ENCODE results near the gene LDLRAD1. TPM values are rescaled to one million over a fixed set of nuclear protein-coding genes. Genes with fewer than 3 reads are reported as not detected.

The LDLRAD1 gene
- total and polyA plus RNA-seq, 10 of the 15 experiments (the other 5 are each of a cell fraction or from before 2014, with no cell fraction given): not detected

DNA sequence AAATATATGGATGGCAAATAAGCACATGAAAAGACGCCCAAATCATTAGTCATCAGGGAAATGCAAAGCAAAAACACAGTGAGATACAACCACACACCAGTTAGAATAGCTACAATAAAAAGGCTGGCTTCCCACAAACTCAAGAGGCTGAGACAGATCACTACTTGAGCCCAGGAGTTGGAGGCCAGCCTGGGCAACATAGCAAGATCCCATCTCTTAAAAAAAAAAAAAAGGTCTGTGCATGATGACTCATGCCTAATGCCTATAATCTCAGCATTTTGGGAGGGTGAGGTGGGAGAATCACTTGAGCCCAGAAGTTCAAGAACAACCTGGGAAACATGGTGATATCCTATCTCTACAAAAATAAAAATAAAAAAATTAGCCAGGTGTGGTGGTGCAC is 19.8 kb downstream of the LDLRAD1 start (continued):
- TF ChIP-seq, protein P1, sequence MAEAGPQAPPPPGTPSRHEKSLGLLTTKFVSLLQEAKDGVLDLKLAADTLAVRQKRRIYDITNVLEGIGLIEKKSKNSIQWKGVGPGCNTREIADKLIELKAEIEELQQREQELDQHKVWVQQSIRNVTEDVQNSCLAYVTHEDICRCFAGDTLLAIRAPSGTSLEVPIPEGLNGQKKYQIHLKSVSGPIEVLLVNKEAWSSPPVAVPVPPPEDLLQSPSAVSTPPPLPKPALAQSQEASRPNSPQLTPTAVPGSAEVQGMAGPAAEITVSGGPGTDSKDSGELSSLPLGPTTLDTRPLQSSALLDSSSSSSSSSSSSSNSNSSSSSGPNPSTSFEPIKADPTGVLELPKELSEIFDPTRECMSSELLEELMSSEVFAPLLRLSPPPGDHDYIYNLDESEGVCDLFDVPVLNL (IDR thresholded peaks at IDR 0.05; ENCODE audit: low read depth, low read length): no peak
- TF ChIP-seq NBN (IDR thresholded peaks at IDR 0.05): no peak
- no peak for TF ChIP-seq RFX5 (IDR thresholded peaks at IDR 0.05; ENCODE audit: low read depth, low read length)

DNA sequence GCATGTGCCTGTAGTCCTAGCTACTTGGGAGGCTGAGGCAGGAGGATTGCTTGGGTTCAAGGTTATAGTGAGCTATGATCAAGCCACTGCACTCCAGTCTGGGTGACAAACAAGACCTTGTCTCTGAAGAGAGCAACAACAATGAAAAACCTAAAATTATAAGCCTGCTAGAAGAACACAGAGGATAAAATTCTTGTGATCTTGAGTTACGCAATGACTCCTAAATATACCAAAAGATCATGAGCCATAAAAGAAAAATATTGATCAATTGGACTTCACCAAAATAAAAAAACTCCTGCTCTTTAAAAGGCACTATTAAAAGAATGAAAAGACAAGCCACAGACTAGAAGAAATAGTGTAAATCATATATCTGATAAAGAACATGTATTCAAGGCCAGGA is 22.3 kb downstream of the LDLRAD1 start:
- H3K36me3 ChIP-seq (ENCODE audit: control insufficient read depth in 2 of 2, insufficient read depth in 2 of 2, low read length in 1 of 2): no peaks in the 10 kb centered on the region
- ChIA-PET SMC1A (ENCODE audit: uncharacterized antibody, unreplicated experiment) (no interaction called here), CTCF (no interaction called here), RAD21 (ENCODE audit: unreplicated experiment) (no interaction called here), POLR2A (no interaction called here)
- no TSS peak for BruUV-seq (replicated peaks)
- DNase-seq (ENCODE audit: low read depth, low spot score) (no peak), FAIRE-seq (no peak), ATAC-seq (no peak)
- H3K4me1 ChIP-seq (ENCODE audit: control insufficient read depth, insufficient read depth, low read length): no peaks in the 10 kb centered on the region
- H4K20me1 ChIP-seq (ENCODE audit: control insufficient read depth, insufficient read depth): no peaks in the 10 kb centered on the region
- intact Hi-C loops (cut with micrococcal nuclease; ENCODE audit: unreplicated experiment): no loop called here
- no peak overlapping the region for H3K9ac ChIP-seq (ENCODE audit: control insufficient read depth, insufficient read depth, low read length)
- no peak overlapping the region for H3K4me2 ChIP-seq (ENCODE audit: control insufficient read depth, insufficient read depth)
- no peak overlapping the region for H2AFZ ChIP-seq (ENCODE audit: control insufficient read depth, low read depth, low read length)
- in situ Hi-C loops (cut with MboI): no loop called here
- peaks cover 2% of the 10 kb centered on the region; the same call in 1 of the 3 replicates for H3K9me3 ChIP-seq (replicated peaks; ENCODE audit: control insufficient read depth, insufficient read depth, low read length)
- 76% methylated on average over 1 of the region's 1 CpG for WGBS (ENCODE audit: insufficient coverage, insufficient replicate concordance, low lambda C conversion rate, missing lambda C conversion rate)
- H3K27me3 ChIP-seq (replicated peaks in 1 of 2; ENCODE audit: control insufficient read depth in 2 of 2, insufficient read depth in 2 of 2, low read length in 1 of 2): no peaks in the 10 kb centered on the region
- H3K4me3 ChIP-seq: no peak overlapping the region
- H3K79me2 ChIP-seq (ENCODE audit: control insufficient read depth, insufficient read depth, low read length): no peaks in the 10 kb centered on the region
- no peak overlapping the region for H3K27ac ChIP-seq (ENCODE audit: control insufficient read depth, insufficient read depth)
- TF ChIP-seq HDGF (IDR thresholded peaks at IDR 0.05) (no peak), LARP7 (IDR thresholded peaks at IDR 0.05) (no peak), ESRRA (IDR thresholded peaks at IDR 0.05; ENCODE audit: low read length) (no peak), IKZF1 (conservative IDR thresholded peaks at IDR 0.05) (no peak), KDM1A (IDR thresholded peaks at IDR 0.05; ENCODE audit: borderline replicate concordance) (no peak), ZNF274 (IDR thresholded peaks at IDR 0.05; ENCODE audit: insufficient read depth, insufficient read length) (no peak), MYB (IDR thresholded peaks at IDR 0.05; ENCODE audit: borderline replicate concordance, low read depth, low read length) (no peak), MEF2A (IDR thresholded peaks at IDR 0.05; ENCODE audit: insufficient read depth, low read depth, low read length) (no peak), IKZF2 (IDR thresholded peaks at IDR 0.05) (no peak), NFIC (IDR thresholded peaks at IDR 0.05; ENCODE audit: low read depth, low read length) (no peak)
- TF ChIP-seq, protein P2, sequence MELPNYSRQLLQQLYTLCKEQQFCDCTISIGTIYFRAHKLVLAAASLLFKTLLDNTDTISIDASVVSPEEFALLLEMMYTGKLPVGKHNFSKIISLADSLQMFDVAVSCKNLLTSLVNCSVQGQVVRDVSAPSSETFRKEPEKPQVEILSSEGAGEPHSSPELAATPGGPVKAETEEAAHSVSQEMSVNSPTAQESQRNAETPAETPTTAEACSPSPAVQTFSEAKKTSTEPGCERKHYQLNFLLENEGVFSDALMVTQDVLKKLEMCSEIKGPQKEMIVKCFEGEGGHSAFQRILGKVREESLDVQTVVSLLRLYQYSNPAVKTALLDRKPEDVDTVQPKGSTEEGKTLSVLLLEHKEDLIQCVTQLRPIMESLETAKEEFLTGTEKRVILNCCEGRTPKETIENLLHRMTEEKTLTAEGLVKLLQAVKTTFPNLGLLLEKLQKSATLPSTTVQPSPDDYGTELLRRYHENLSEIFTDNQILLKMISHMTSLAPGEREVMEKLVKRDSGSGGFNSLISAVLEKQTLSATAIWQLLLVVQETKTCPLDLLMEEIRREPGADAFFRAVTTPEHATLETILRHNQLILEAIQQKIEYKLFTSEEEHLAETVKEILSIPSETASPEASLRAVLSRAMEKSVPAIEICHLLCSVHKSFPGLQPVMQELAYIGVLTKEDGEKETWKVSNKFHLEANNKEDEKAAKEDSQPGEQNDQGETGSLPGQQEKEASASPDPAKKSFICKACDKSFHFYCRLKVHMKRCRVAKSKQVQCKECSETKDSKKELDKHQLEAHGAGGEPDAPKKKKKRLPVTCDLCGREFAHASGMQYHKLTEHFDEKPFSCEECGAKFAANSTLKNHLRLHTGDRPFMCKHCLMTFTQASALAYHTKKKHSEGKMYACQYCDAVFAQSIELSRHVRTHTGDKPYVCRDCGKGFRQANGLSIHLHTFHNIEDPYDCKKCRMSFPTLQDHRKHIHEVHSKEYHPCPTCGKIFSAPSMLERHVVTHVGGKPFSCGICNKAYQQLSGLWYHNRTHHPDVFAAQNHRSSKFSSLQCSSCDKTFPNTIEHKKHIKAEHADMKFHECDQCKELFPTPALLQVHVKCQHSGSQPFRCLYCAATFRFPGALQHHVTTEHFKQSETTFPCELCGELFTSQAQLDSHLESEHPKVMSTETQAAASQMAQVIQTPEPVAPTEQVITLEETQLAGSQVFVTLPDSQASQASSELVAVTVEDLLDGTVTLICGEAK (IDR thresholded peaks at IDR 0.05; ENCODE audit: borderline replicate concordance): no peak
- TF ChIP-seq, protein P3, sequence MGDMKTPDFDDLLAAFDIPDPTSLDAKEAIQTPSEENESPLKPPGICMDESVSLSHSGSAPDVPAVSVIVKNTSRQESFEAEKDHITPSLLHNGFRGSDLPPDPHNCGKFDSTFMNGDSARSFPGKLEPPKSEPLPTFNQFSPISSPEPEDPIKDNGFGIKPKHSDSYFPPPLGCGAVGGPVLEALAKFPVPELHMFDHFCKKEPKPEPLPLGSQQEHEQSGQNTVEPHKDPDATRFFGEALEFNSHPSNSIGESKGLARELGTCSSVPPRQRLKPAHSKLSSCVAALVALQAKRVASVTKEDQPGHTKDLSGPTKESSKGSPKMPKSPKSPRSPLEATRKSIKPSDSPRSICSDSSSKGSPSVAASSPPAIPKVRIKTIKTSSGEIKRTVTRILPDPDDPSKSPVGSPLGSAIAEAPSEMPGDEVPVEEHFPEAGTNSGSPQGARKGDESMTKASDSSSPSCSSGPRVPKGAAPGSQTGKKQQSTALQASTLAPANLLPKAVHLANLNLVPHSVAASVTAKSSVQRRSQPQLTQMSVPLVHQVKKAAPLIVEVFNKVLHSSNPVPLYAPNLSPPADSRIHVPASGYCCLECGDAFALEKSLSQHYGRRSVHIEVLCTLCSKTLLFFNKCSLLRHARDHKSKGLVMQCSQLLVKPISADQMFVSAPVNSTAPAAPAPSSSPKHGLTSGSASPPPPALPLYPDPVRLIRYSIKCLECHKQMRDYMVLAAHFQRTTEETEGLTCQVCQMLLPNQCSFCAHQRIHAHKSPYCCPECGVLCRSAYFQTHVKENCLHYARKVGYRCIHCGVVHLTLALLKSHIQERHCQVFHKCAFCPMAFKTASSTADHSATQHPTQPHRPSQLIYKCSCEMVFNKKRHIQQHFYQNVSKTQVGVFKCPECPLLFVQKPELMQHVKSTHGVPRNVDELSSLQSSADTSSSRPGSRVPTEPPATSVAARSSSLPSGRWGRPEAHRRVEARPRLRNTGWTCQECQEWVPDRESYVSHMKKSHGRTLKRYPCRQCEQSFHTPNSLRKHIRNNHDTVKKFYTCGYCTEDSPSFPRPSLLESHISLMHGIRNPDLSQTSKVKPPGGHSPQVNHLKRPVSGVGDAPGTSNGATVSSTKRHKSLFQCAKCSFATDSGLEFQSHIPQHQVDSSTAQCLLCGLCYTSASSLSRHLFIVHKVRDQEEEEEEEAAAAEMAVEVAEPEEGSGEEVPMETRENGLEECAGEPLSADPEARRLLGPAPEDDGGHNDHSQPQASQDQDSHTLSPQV (IDR thresholded peaks at IDR 0.05): no peak
- TF ChIP-seq, protein P4, sequence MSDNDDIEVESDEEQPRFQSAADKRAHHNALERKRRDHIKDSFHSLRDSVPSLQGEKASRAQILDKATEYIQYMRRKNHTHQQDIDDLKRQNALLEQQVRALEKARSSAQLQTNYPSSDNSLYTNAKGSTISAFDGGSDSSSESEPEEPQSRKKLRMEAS (IDR thresholded peaks at IDR 0.05; ENCODE audit: low read depth, low read length): no peak
